Testis (tissue), 2 donors: ENCODE results near the gene SOAT2.
"Not testable (repeated sequence)": the region's sequence is repeated elsewhere in the genome, so short reads cannot be mapped to it uniquely, and the experiment has no call there.

Source experiments
- CTCF ChIP-seq, 3 experiments: fragments of 450-650 bp in 2 of 3; fragments of 200-600 bp in 1 of 3; sonication (generic) in 1 of 3; IDR thresholded peaks; one replicate each; pipeline ENCODE4 v1.5.1; 2016 to 2019; ENCODE audit warnings: antibody characterized with exemption in 3 of 3, mild to moderate bottlenecking in 2 of 3, moderate library complexity in 1 of 3
- POLR2A ChIP-seq: fragments of 450-650 bp; IDR thresholded peaks from one replicate; pipeline ENCODE4 v1.6.1; 2017; ENCODE audit warnings: antibody characterized with exemption, mild to moderate bottlenecking, moderate library complexity

DNA sequence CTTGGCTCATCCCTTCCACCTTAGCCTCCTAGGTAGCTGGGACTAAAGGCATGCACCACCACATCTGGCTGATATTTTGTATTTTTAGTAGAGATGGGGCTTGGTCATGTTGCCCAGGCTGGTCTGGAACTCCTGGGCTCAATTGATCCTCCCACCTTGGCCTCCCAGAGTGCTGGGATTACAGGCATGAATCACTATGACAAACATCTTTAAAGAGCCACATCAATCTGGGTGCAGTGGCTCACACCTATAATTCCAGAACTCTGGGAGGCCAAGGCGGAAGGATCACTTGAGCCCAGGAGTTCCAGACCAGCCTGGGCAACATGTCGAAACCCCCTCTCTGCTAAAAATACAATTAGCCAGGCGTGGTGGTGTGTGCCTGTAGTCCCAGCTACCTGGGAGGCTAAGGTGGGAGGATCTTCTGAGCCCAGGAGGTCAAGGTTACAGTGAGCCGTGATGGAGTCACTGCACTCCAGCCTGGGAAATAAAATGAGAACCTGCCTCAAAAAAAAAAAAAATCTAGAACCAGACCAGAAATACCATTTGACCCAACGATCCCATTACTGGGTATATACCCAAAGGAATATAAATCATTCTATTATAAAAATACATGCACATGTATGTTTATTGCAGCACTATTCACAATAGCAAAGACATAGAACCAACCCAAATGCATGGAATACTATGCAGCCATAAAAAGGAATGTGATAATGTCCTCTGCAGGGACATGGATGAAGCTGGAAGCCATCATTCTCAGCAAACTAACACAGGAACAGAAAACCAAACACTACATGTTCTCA is 8.3 kb upstream of the SOAT2 start:
- not testable (repeated sequence) for TF ChIP-seq CTCF (IDR thresholded peaks at IDR 0.05); POLR2A
